ENCODE results near the gene KCNH8.
"Not testable (repeated sequence)": the region's sequence is repeated elsewhere in the genome, so short reads cannot be mapped to it uniquely, and the experiment has no call there.

Gene KCNH8

DNA sequence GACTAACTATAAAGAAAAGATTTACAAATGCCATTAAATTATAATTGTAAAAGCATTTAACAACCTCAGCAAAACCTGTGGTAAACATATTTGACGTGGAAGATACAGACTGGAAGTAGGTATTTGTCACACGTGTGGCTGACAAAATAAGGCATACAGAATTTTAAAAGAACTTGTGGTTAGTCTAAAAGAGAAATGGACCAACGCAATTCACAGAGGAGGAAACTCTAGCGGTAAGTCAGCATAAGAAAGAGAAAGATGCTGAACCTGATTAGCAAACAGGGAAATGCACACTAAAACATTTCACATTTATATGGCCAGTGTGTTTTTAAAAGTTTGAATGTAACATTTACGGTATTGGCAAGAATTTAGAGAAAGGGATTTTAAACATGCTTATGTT lies 35.3 kb downstream of the KCNH8 start:
- DNase-seq: no peak

DNA sequence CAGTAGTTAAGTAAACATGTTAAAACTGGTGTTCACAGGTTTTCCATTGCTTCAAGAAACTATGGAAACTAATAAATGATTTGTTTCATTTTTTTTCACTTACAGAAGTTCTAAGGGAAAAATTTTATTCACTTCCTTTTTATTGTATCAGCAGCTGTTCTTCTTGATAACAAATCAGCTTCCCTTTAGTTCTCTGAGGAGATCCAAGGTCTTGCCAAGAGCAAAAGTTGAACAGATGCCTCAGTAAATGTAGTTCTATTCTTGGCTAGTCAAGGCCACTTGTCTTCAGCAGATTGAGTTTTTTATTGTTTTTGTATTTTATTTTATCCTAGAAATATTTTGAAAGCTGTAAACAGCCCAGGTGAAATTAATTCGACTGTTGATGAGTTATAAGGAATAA lies 41.8 kb downstream of the KCNH8 start:
- DNase-seq: no peak

DNA sequence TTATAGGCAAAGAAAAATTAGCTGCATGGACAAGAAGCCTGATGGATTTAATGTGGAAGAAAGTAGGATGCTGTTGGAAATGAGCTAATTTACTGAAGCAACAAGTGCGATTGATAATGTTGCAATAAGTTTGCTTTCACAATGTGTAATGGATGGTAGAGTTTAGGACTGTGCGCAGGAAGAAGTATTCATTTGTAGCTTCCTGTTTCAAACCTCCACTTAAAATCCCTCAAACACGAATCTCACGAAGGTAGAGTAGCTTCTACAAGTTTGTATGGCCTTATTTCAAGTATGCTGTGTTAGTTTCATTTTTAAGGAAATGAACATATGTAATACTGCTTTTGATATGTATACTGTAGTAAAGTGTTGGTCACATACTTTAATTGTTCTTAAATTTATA lies 42.3 kb downstream of the KCNH8 start:
- no peak for DNase-seq

DNA sequence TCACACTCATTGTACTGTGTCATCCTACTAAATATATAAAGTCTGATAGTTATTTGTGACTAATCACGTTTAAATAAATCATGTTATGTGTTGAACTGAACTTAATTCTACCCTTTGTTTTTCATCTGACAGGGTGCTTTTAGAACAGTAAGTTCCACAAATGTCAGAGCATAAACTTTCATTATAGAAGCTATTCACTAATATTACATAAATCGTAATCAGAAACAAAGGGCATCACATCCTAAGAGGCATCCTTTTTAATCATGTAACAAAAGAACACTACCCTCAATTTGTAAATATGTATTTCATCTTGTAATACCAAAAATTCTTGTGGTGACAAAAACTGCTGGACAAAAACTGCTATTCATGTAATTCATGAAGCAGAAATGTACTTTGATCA lies 50.8 kb downstream of the KCNH8 start:
- DNase-seq: no peak

DNA sequence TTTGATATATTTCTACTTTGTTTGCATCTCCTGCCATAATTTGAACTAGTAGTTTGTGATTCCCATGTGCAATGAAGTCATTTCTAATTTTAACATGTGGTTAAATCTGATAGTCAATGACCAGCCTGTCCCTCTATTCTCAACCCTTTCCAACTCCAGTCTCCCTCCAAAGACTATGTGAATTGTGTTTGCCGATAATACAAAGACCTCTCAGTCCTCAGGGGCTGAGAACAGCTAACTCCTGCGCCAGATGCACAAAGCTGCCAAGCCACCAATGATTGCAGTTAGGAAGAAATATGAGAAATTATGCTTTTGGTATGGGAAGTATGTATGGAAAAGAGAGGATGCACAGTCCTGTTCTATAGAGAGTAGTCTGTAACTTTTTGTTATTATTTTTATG lies 54.0 kb downstream of the KCNH8 start:
- no peak for DNase-seq

DNA sequence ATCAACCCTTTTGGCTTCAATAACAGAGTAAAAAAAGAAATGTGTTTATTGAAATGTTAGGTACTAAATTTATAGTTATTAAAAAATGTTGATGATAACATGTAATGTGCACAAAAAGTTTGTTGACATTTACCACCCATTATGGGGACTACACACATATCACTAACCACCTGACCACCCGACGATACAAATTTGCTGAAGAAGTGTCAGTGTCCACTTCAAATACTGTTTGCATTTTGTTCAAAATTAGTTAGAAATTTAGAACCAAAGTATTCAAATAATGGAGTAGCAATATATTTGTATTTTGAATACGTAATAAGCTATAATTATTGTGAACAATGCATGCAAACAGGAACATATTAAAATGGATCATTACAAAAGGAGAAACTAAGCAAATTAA lies 54.4 kb downstream of the KCNH8 start:
- DNase-seq: no peak

DNA sequence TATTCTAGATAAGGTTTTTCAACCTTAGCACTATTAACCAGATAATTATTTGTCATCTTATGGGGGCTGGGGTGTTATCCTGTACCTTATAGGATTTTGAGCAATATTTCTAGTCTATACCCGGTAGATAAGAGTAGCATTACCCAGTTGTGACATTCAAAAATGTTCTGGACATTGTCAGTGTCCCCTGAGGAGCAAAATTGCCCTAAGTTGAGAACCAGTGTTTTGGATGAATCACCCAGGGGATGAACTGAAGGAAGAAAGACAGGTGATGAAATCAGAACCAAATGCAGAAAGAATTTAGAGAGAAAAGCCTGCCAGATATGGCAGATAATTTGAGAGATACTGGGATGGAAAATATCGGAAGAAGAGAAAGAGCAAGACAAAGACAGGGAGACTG lies 58.2 kb downstream of the KCNH8 start:
- no peak for DNase-seq

DNA sequence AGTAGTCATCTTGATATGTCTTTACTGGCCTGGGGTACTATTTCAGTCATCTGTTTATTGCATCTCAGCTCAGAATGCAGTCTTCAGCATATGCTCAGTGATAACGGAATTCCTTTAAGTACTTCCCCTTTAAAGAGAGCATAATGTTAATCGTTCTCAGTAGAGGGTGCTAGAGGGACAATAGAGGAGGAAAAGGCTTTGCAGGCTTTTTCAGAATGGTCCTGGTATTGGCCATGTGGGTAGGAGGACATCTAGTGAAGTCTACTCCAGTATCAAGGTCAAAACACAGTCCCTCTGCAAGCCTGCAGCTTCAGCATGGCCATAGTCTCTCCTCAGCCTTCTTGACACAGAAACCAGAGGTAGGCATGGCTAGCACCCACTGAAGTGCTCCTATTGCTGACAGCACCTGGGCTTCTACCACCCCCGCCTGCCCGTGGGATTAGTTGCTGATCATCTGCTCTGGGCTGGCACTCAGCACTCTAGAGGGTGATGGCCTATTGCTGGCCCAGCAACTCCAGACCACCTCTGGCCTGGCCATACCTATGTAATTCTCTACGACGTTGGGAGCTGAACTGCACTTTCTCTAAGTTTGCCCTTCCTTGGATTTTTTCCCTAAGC lies 65.4 kb downstream of the KCNH8 start:
- DNase-seq: no peak

DNA sequence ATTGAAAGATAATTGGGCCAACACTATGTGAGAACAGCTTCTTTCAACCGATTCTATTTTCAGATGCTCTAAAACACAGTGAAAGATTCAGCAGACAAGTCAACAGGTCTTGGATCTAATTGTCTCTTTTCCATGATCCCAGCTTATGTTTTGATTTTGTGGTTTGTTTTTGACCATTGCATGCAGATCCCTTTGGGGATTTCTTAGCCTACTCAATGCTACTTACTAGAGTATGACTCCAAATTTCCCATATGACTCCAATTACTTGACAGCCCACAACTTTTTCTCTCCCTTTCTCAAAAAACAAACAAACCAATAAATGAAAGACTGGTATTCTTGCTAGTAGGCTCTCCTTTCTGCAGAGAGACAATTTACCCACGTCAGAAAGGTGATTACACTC lies 67.1 kb downstream of the KCNH8 start:
- no peak for DNase-seq

DNA sequence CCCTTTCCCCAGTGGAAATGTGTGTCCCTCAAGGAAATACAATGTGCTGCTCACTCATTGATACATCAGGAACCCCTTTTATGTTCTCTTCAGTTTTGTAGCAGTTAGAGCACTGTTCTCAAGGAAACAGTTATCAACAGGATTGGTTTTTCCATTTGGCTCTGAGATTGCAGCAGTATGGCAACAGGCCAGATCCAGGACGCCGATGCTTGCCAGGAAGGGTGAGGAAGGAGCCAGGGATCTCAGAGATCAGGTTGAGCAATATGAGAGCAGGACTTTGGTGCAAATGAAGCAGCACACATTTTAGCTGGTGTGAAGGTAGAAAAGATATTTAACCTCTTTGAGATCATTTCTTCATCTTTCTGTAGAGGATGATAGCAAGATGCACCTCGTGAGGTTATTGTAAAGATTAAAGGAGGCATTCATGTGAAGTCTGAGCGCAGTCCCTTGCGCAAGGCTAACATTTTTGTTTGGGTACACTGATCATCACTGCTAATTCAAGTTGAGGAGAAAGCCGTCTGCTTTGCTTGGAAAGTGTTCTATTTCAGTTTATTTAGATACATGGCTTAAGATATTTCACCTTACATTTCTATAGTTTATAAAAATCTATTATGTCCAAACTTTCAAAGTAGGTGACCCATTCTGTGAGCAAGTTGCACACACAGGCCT lies 68.5 kb downstream of the KCNH8 start:
- DNase-seq: no peak

DNA sequence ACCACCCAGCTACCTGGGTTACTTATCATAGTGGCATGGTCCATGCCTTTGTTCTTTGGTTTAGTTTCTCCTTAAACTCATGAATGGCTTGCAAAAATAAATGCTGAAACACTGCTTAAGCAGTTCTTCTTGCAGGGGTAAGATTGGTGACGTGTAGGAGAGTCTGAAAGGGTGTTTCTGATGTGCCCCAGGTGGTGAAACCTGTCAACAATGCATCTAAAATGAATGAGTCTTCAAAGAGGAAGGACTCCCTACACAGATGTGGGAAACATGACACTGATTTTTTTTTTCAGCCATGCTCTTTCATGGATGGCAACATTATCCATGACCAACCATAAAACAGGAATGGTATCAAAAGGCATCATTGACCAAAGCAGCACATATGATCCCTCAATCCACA lies 72.0 kb downstream of the KCNH8 start:
- no peak for DNase-seq

DNA sequence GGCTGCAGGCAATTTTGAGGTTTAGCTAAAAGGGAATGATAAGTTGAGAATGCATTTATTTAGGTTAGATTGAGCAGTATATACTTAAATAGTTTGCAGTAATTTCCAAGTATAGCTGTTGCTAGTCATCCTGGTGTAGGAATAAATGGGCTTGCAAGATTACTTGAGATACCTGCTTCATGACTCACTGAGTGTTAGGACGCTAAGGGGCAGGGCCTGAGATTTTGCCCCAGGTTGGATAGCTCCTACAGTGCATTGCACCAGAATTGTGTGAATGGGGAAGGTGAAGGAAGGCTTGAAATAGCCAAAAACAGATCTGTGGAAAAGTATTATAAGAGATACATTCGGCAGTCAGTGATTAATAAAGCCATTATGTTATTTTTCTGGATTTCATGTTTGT lies 72.8 kb downstream of the KCNH8 start:
- DNase-seq: no peak

DNA sequence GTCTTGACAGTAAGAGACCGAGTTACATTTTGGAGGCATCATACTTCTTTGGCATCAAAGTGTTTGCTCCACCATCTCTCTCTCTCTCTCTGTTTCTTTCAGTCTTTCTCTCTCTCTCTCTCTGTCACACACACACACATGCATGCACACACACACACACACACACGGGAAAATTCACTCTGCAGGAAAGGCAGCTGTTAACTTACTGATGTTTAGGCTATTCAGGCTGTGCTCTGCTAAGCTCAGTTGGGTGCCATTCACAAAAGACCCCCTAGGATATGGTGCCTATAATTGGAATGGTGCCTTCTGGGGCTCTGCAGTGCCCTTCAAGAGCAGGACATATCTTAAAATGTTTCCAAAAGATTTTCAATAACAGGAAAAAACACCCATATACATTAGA lies 78.2 kb downstream of the KCNH8 start:
- no peak for DNase-seq

DNA sequence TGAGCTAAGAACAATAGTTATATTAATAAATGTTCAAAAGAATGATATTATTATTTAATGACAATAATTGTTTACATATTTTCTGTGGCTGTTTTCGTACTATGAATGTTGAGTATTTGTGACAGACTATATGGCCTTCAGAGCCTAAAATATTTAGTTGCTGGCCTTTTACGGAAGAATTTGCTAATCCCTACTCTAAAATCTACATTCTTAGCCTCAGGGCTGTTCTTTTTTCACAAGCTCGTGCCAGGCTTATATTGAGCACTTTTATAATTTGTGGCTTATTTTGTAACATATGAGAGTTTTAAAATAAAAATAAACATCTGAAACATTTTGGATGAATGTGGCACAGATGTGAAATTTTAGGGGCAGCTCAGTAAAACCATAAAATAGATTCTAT lies 79.9 kb downstream of the KCNH8 start:
- DNase-seq: no peak

DNA sequence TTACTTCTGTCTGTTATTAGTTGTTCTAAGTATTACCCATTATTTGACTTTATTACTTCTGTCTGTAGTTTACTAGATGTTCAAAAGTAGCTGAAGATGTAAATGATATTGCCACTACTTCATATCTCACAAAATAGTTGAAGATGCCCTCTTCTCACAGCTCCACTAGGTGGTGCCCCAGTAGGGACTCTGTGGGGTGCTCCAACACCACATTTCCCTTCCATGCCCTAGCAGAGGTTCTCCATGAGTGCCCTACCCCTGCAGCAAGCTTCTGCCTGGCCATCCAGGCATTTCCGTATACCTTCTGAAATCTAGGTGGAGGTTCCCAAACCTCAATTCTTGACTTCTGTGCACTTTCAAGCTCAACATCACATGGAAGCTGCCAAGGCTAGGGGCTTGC lies 80.8 kb downstream of the KCNH8 start:
- no peak for DNase-seq

DNA sequence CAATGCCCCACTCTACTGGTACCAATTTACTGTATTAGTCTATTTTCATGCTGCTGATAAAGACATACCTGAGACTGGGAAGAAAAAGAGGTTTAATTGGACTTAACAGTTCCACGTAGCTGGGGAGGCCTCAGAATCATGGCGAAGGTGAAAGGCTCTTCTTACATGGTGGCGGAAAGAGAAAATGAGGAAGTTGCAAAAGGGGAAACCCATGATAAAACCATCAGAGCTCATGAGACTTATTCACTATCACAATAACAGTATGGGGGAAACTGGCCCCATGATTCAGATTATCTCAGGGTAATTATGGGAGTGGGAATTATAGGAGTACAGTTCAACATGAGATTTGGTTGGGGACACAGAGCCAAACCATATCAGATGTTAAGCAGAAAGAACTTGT lies 81.6 kb downstream of the KCNH8 start:
- DNase-seq: not testable (repeated sequence)

DNA sequence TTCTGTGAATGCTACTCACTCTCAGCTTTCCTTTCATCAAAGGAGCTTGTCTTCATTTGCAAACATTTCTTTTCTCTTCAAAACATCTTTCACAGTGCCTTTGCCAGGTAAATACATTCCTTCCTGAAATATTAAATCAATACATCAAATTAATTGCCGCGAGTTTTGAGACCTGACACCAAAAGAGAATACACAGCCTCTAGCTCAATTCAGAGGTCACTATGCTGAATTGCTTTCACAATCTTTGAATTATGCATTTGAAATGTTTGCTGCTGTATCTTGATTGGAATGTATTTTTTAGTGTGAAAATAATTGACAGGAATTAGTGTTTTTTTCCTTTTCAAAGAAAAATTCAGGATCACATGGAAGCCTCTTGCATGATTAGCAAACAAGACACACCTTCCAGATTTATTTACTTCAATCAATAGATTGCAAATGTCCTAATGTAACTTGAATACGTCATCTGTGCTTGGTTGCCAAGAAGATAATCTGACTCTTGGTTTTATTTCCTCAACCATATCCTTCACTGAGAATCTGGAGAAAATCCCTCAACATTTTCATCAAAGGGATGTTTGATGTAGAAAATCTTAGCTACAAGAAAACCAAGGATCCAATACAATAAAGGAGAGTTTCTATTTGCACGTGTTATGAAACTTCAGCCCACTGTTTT lies 83.6 kb downstream of the KCNH8 start:
- no peak for DNase-seq

DNA sequence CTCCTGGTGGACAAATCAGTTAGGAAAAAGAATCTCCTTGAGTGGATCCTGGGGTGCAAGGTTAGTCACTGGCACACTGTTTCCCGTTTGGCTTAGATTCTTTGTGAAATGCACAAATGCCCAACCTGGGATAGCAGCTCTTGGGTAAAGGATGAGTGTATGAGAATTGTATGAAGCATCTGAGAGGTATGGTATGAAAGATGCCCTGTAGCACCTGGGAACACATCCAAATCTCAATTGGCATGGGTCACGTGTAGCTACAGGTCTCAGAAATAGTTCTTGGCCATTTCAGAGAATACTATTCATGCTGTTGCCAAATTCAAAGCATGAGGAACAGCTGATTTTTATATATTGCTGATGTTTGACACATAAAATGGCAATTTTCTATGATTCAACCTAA lies 84.3 kb downstream of the KCNH8 start:
- DNase-seq: no peak

DNA sequence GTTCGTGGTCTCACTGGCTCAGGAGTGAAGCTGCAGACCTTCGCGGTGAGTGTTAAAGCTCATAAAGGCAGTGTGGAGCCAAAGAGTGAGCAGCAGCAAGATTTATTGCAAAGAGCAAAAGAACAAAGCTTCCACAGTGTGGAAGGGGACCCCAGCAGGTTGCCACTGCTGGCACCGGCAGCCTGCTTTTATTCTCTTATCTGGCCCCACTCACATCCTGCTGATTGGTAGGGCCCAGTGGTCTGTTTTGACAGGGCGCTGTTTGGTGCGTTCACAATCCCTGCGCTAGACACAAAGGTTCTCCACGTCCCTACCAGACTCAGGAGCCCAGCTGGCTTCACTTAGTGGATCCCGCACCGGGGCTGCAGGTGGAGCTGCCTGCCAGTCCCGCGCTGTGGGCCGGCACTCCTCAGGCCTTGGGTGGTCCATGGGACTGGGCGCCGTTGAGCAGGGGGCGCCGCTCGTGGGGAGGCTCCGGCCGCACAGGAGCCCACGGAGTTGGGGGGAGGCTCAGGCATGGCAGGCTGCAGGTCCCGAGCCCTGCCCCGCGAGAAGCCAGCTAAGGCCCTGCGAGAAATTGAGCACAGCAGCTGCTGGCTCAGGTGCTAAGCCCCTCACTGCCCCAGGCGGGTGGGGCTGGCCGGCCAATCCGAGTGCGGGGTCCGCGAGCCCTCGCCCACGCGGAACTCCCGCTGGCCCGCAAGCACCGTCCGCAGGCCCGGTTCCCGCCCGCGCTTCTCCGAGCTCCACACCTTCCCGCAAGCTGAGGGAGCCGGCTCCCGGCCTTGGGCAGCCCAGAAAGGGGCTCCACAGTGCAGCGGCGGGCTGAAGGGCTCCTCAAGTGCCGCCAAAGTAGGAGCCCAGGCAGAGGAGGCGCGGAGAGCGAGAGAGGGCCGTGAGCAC lies 85.8 kb downstream of the KCNH8 start:
- not testable (repeated sequence) for DNase-seq

DNA sequence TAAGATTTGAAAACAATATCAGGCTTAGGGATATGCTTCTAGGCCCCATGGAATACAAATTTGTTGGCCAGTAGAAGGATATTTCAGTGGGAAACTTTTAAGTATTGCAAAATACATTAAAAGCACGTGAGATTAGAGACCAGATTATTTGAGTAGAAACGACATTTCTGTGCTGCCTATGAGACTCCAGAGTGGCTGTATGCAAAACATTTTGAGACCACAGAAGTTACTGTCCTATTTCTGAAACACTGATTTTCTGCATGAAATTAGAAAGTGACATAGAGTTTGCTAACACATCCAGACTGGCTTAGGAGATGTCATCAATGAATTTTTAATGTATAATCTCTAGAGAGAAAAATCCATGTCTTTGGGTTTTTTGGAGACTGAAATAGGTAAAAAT lies 99.8 kb downstream of the KCNH8 start:
- no peak for DNase-seq

DNA sequence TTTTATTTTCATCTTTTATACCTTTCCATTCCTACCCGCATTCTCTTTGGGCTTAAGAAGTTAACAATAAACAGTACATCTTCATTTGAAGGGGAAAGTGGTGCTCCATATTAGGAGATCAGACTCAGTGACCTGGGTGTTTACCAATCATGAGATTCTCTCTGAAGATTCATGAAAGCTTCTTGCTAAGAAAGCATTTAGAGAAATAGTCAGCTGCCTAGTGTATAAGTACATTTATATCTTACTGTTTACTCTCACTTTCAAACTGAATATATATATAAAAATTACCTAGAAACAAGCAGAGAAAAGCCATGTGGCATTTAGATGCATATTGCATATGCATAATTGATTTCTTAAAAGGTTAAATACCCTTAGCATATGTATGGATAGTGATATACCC lies 100.5 kb downstream of the KCNH8 start:
- DNase-seq: no peak

DNA sequence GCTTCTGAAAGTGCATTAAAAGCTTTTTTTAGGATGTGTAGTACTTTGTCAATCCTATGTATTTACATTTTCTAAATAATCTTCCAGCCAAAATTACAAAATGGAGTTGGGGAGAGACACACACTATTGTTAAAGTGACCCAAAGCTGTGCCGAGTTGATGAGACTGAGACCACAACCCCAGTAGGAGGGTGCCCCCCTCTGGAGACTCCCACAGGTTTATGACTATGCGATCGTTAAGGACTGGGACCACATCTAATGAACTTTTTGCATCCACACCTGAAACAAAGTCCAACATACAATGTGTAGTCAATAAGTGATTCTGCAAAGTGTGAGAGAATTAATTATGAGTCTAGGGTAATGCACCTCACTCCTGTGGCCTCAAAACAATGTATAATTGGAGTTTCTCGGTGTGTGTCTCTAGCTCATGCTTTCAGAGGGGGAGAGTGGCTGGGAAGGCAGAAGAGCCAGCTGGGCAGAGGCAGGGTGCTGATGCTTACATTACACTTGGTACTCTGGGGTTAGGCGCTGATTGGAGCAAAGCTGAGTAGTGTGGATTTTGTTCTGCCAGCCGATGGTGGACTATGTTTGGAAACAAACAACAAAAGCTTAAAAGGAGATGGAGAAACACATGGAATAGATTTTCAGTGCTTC lies 102.8 kb downstream of the KCNH8 start:
- no peak for DNase-seq

DNA sequence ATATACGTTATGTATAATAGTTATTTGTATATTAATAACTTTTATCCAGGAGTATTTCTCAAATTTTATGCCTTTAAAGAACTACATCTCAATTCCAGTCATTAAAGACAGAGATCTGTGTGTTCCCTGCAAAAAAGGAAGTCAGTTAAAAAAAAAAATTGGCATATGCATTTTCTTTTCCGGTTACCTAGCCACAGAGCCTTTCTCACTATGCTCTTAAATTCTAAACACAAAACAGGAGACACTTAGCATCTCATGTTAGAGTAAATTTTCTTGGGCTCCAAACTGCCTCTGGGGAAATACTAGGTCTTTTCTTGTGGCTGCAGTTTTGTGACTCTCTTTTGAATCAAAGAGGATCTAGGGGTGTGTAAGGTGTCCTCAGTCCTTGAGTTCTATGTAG lies 105.9 kb downstream of the KCNH8 start:
- DNase-seq: no peak

Data from left hindlimb (tissue), 1 donor.